Fibroblast of lung (primary cell): Measurements from ENCODE around the gene TRMU.

Experiments used
- CTCF ChIP-seq, 2 donors: IDR thresholded peaks in 1 of 2; conservative IDR thresholded peaks in 1 of 2; 1 replicate in 1 of 2; 2 replicates in 1 of 2; pipeline ENCODE4 v1.5.1; 2011 to 2012; ENCODE audit warnings: low read length in 2 of 2, control low read depth in 1 of 2, inconsistent platforms in 1 of 2, low read depth in 1 of 2, mild to moderate bottlenecking in 1 of 2
- EZH2 ChIP-seq: IDR thresholded peaks from 2 replicates; pipeline ENCODE4 v1.5.1; 2012; ENCODE audit warnings: low read length, control low read depth, mild to moderate bottlenecking; ENCODE audit errors: missing control alignments

GRCh38 chr22:46360891-46361290 is 25.4 kb downstream of the TRMU start:
- no peak for TF ChIP-seq CTCF (conservative IDR thresholded peaks at IDR 0.05 in 1 of 2, IDR thresholded peaks at IDR 0.05 in 1 of 2; ENCODE audit: low read depth in 1 of 2, low read length in 2 of 2)
- no peak for TF ChIP-seq EZH2
